AG10803 (cell line): ENCODE results near the gene FBXO3.
A peak's percentile ranks its signal among the peaks of the same experiment; 100 is the strongest.
"Not testable (repeated sequence)": the region's sequence is repeated elsewhere in the genome, so short reads cannot be mapped to it uniquely, and the experiment has no call there.

Source experiments
- DNase-seq: peaks from one replicate; pipeline ENCODE4 v3.0.0; 2010; ENCODE audit warnings: low read depth
- H3K4me3 ChIP-seq: 2 replicates; pipeline ENCODE4 v1.5.1; 2011; ENCODE audit warnings: mild to moderate bottlenecking, low read length, control low read depth
- CTCF ChIP-seq: conservative IDR thresholded peaks from 2 replicates; pipeline ENCODE4 v1.5.1; 2011; ENCODE audit warnings: mild to moderate bottlenecking, low read length, control low read depth, inconsistent platforms

Gene FBXO3

DNA sequence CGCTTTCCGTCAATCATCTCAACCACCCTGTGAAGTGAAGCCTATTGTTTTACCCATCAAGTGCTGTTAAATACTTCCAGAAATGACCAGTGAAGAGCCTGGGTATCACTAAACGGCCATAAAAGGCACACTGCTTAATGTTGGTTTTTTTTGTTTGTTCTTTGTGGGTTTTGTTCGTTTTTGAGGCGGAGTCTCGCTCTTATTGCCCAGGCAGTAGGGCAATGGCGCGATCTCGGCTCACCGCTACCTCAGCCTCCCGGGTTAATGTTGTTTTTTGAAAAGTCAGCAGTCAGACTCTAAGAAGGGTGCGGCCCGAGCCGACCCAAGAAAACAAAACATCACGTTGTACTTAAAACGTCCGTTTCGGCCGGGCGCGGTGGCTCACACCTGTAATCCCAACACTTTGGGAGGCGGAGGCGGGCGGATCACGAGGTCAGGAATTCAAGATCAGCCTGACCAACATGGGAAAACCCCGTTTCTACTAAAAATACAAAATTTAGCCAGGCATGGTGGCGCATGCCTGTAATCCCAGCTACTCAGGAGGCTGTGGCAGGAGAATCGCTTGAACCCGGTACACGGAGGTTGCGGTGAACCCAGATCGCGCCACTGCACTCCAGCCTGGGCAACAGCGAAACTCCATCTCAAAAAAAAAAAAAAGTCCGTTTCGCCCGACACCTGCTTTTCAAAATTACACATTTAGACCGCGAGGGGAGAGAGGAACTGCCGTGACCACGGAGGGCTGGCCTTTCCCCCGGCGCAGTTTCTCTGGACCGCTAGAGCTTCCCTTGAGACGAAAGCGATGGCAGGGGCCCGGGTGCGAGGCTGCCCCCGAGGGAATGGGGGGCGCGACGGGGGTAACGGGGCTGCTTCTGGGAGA, 38.8 kb downstream of the FBXO3 start:
- no peak for TF ChIP-seq CTCF
- H3K4me3 ChIP-seq: peak overlapping the region; percentile 83
- DNase-seq: peak; percentile 28

GRCh38 chr11:33734441-33735270, 39.7 kb downstream of the FBXO3 start:
- no peak for TF ChIP-seq CTCF
- DNase-seq: peak; percentile 62
- H3K4me3 ChIP-seq: peak overlapping the region; percentile 83

GRCh38 chr11:33733980-33734379, 40.3 kb downstream of the FBXO3 start:
- no peak for DNase-seq
- peak overlapping the region; percentile 83 for H3K4me3 ChIP-seq
- TF ChIP-seq CTCF: no peak

- no peak for TF ChIP-seq CTCF
Observed at GRCh38 chr11:33731723-33732531, 42.4 kb downstream of the FBXO3 start.

GRCh38 chr11:33730716-33731115, 43.6 kb downstream of the FBXO3 start:
- no peak for DNase-seq
- TF ChIP-seq CTCF: no peak
- no peak overlapping the region for H3K4me3 ChIP-seq

More at GRCh38 chr11:33731723-33732531, 42.4 kb downstream of the FBXO3 start:
- H3K4me3 ChIP-seq: no peak overlapping the region
- DNase-seq: no peak

DNA sequence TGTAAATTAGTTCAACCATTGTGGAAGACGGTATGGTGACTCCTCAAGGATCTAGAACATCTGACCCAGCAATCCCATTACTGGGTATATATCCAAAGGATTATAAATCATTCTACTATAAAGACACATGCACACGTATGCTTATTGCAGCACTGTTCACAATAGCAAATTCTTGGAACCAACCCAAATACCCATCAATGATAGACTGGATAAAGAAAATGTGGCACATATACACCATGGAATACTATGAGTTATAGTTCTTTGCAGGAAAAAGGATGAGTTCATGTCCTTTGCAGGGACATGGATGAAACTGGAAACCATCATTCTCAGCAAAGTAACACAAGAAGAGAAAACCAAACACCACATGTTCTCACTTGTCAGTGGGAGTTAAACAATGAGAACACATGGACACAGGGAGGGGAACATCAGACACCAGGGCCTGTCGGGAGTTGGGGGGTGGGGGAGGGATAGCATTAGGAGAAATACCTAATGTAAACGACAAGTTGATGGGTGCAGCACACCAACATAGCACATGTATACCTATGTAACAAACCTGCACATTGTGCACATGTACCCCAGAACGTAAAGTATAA, 45.2 kb downstream of the FBXO3 start:
- DNase-seq: not testable (repeated sequence)

DNA sequence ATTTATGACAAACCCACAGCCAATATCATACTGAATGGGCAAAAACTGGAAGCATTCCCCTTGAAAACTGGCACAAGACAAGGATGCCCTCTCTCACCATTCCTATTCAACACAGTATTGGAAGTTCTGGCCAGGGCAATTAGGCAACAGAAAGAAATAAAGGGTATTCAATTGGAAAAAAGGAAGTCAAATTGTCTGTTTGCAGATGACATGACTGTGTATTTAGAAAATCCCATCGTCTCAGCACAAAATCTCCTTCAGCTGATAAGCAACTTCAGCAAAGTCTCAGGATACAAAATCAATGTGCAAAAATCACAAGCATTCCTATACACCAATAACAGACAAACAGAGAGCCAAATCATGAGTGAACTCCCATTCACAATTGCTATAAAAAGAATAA, 46.8 kb downstream of the FBXO3 start:
- not testable (repeated sequence) for DNase-seq

More for the DNA sequence above, 45.2 kb downstream of the FBXO3 start:
- not testable (repeated sequence) for H3K4me3 ChIP-seq

More for the DNA sequence above, 46.8 kb downstream of the FBXO3 start:
- not testable (repeated sequence) for H3K4me3 ChIP-seq
